IMR-90 (cell line): ENCODE measurements around the gene CAMK2D. TPM values are rescaled to one million over a fixed set of nuclear protein-coding genes. Genes with fewer than 3 reads are reported as not detected.

Experiments
- ATAC-seq: fragments of 200-7000 bp; cut with Tn5 transposase; 2 replicates; pipeline ENCODE4 v1.9.1; 2020; ENCODE audit warnings: low read depth, mild to moderate bottlenecking, moderate library complexity
- BruUV-seq: library from RNA; stranded (reverse); fragments of 400-500 nt; replicated peaks from 2 replicates; lab custom pipeline; 2021; lab: Mats Ljungman, UMichigan
- CTCF ChIA-PET: fragments of 300-600 bp; formaldehyde crosslinking; extraction: SDS; loops from one replicate; lab custom pipeline; 2021; ENCODE audit warnings: antibody characterized with exemption; lab: Yijun Ruan, JAX
- POLR2A ChIA-PET: fragments of 300-600 bp; sonication (Branson Sonifier 250); formaldehyde crosslinking; loops from one replicate; lab custom pipeline; 2022; ENCODE audit warnings: antibody characterized with exemption; ENCODE audit not compliant: unreplicated experiment; lab: Charles Lee
- DNase-seq: peaks from one replicate; pipeline ENCODE4 v3.0.0; 2013
- H2AFZ ChIP-seq: replicated peaks from 2 replicates; pipeline ENCODE3; 2013; ENCODE audit warnings: low read length, mild to moderate bottlenecking; ENCODE audit not compliant: poor library complexity
- H2AK5ac ChIP-seq: 2 replicates; pipeline ENCODE4 v1.6.1; 2013; ENCODE audit warnings: low read depth, low read length, inconsistent platforms
- H2AK9ac ChIP-seq: replicated peaks from 2 replicates; pipeline ENCODE3; 2013; ENCODE audit warnings: mild to moderate bottlenecking, low read depth, low read length, moderate library complexity; ENCODE audit not compliant: poor library complexity
- H2BK120ac ChIP-seq: 2 replicates; pipeline ENCODE4 v1.6.1; 2013; ENCODE audit warnings: low read depth, low read length, inconsistent platforms
- H2BK15ac ChIP-seq: 3 replicates; pipeline ENCODE4 v1.6.1; 2013; ENCODE audit warnings: low read depth, low read length, inconsistent platforms
- H2BK20ac ChIP-seq: 2 replicates; pipeline ENCODE4 v1.6.1; 2013; ENCODE audit warnings: low read depth, mild to moderate bottlenecking, inconsistent platforms, low read length, moderate library complexity
- H2BK5ac ChIP-seq: 2 replicates; pipeline ENCODE4 v1.6.1; 2013; ENCODE audit warnings: mild to moderate bottlenecking, low read depth, low read length, inconsistent platforms; ENCODE audit not compliant: poor library complexity, severe bottlenecking
- H3K14ac ChIP-seq: replicated peaks from 2 replicates; pipeline ENCODE4 v1.6.1; 2013; ENCODE audit warnings: low read depth, low read length, inconsistent platforms
- H3K18ac ChIP-seq: 2 replicates; pipeline ENCODE4 v1.6.1; 2013; ENCODE audit warnings: low read depth, low read length, control low read depth
- H3K23ac ChIP-seq: 2 replicates; pipeline ENCODE4 v1.6.1; 2013; ENCODE audit warnings: low read depth, low read length, inconsistent platforms
- H3K27ac ChIP-seq: 2 replicates; pipeline ENCODE4 v1.5.1; 2013; ENCODE audit warnings: mild to moderate bottlenecking, control low read depth, low read length; ENCODE audit not compliant: insufficient read depth
- H3K27me3 ChIP-seq: 2 replicates; pipeline ENCODE4 v1.6.1; 2013; ENCODE audit warnings: low read length; ENCODE audit not compliant: control insufficient read depth, insufficient read depth
- H3K36me3 ChIP-seq: 2 replicates; pipeline ENCODE4 v1.6.1; 2013; ENCODE audit warnings: low read length, mixed read lengths; ENCODE audit not compliant: control insufficient read depth, insufficient read depth
- H3K4ac ChIP-seq: 2 replicates; pipeline ENCODE4 v1.6.1; 2013; ENCODE audit warnings: low read depth, low read length, inconsistent platforms
- H3K4me1 ChIP-seq: 2 replicates; pipeline ENCODE4 v1.6.1; 2013; ENCODE audit warnings: low read length, mixed read lengths; ENCODE audit not compliant: control insufficient read depth, insufficient read depth
- H3K4me2 ChIP-seq: 2 replicates; pipeline ENCODE4 v1.6.1; 2013; ENCODE audit warnings: low read depth, mild to moderate bottlenecking, control low read depth, low read length, moderate library complexity
- H3K4me3 ChIP-seq: 2 replicates; pipeline ENCODE4 v1.5.1; 2013; ENCODE audit warnings: low read depth, mild to moderate bottlenecking, control low read depth, low read length, moderate library complexity; ENCODE audit not compliant: insufficient read depth
- H3K56ac ChIP-seq: 2 replicates; pipeline ENCODE4 v1.6.1; 2013; ENCODE audit warnings: low read length, inconsistent platforms; ENCODE audit not compliant: insufficient read depth; ENCODE audit errors: extremely low read depth
- H3K79me1 ChIP-seq, 2 experiments: 2 replicates each; pipeline ENCODE4 v1.6.1; 2013; ENCODE audit warnings: low read length in 2 of 2, inconsistent platforms in 1 of 2, low read depth in 1 of 2
- H3K9ac ChIP-seq: 2 replicates; pipeline ENCODE4 v1.6.1; 2013; ENCODE audit warnings: low read depth, low read length, control low read depth
- H3K9me1 ChIP-seq: 2 replicates; pipeline ENCODE4 v1.6.1; 2013; ENCODE audit warnings: low read length, inconsistent platforms; ENCODE audit not compliant: insufficient read depth
- H3K9me3 ChIP-seq: 2 replicates; pipeline ENCODE4 v1.6.1; 2013; ENCODE audit warnings: low read length; ENCODE audit not compliant: control insufficient read depth, insufficient read depth
- H4K20me1 ChIP-seq: 2 replicates; pipeline ENCODE4 v1.6.1; 2013; ENCODE audit warnings: low read length, inconsistent platforms; ENCODE audit not compliant: insufficient read depth
- H4K5ac ChIP-seq: 2 replicates; pipeline ENCODE4 v1.6.1; 2013; ENCODE audit warnings: mild to moderate bottlenecking, low read depth, low read length, control low read depth
- H4K8ac ChIP-seq, 2 experiments: 2 replicates each; pipeline ENCODE4 v1.6.1; 2013; ENCODE audit warnings: low read depth in 2 of 2, low read length in 2 of 2, control low read depth in 1 of 2, inconsistent platforms in 1 of 2
- H4K91ac ChIP-seq: 2 replicates; pipeline ENCODE4 v1.6.1; 2013; ENCODE audit warnings: low read depth, low read length, inconsistent platforms; ENCODE audit not compliant: insufficient read depth
- BHLHE40 ChIP-seq: fragments of 150-350 bp; IDR thresholded peaks from 2 replicates; pipeline ENCODE4 v1.6.1; 2016; ENCODE audit warnings: mild to moderate bottlenecking, low read depth, low read length
- CEBPB ChIP-seq: IDR thresholded peaks from 2 replicates; pipeline ENCODE4 v1.6.1; 2012; ENCODE audit warnings: low read depth, low read length, improper control_type of control experiment
- CHD1 ChIP-seq: IDR thresholded peaks from 2 replicates; pipeline ENCODE4 v1.6.1; 2012; ENCODE audit warnings: low read depth, low read length, improper control_type of control experiment
- CTCF ChIP-seq: conservative IDR thresholded peaks from 2 replicates; pipeline ENCODE4 v1.5.1; 2012; ENCODE audit warnings: mild to moderate bottlenecking, low read depth, low read length, improper control_type of control experiment
- ELK1 ChIP-seq: fragments of 150-350 bp; IDR thresholded peaks from 2 replicates; pipeline ENCODE4 v1.6.1; 2016; ENCODE audit warnings: low read depth, mild to moderate bottlenecking, low read length, moderate library complexity, borderline replicate concordance
- FOS ChIP-seq: fragments of 150-350 bp; IDR thresholded peaks from 2 replicates; pipeline ENCODE4 v1.6.1; 2016; ENCODE audit warnings: low read depth, low read length
- MAFK ChIP-seq: IDR thresholded peaks from 2 replicates; pipeline ENCODE4 v1.6.1; 2012; ENCODE audit warnings: low read depth, low read length, improper control_type of control experiment
- MAZ ChIP-seq: IDR thresholded peaks from 2 replicates; pipeline ENCODE4 v1.6.1; 2012; ENCODE audit warnings: low read depth, mild to moderate bottlenecking, low read length, improper control_type of control experiment, moderate library complexity, borderline replicate concordance
- MXI1 ChIP-seq: IDR thresholded peaks from 2 replicates; pipeline ENCODE4 v1.6.1; 2012; ENCODE audit warnings: low read depth, mild to moderate bottlenecking, low read length, moderate library complexity, borderline replicate concordance
- NFE2L2 ChIP-seq: fragments of 150-350 bp; IDR thresholded peaks from 2 replicates; pipeline ENCODE4 v1.6.1; 2016; ENCODE audit warnings: low read depth, mild to moderate bottlenecking, low read length
- POLR2A ChIP-seq: IDR thresholded peaks from 2 replicates; pipeline ENCODE4 v1.6.1; 2012; ENCODE audit warnings: mild to moderate bottlenecking, low read depth, low read length
- RAD21 ChIP-seq: IDR thresholded peaks from 2 replicates; pipeline ENCODE4 v1.6.1; 2012; ENCODE audit warnings: low read length, improper control_type of control experiment
- RCOR1 ChIP-seq: IDR thresholded peaks from 2 replicates; pipeline ENCODE4 v1.6.1; 2012; ENCODE audit warnings: mild to moderate bottlenecking, low read length, improper control_type of control experiment; ENCODE audit not compliant: insufficient replicate concordance
- RFX5 ChIP-seq: IDR thresholded peaks from 2 replicates; pipeline ENCODE4 v1.8.0; 2012; ENCODE audit warnings: low read depth, mild to moderate bottlenecking, low read length, moderate library complexity
- SMC3 ChIP-seq: fragments of 150-350 bp; IDR thresholded peaks from 2 replicates; pipeline ENCODE4 v1.6.1; 2016; ENCODE audit warnings: low read depth, mild to moderate bottlenecking, antibody characterized with exemption, low read length, moderate library complexity
- USF2 ChIP-seq: fragments of 150-350 bp; IDR thresholded peaks from 2 replicates; pipeline ENCODE4 v1.6.1; 2017; ENCODE audit warnings: mild to moderate bottlenecking, antibody characterized with exemption, low read length, low read depth
- WGBS, 2 experiments: methylation state at CpG; one replicate each; pipeline versions ENCODE4 v1.1.5 to v1.1.7; 2013; ENCODE audit warnings: missing lambda C conversion rate in 2 of 2; ENCODE audit not compliant: insufficient read length in 1 of 2; ENCODE audit errors: extremely low coverage in 2 of 2; 5-methylcytosine and 5-hydroxymethylcytosine counted together
- dilution Hi-C: fragments of 300-500 bp; cut with HindIII; formaldehyde crosslinking; loops from one replicate; pipeline ENCODE4 v1.14.3; 2018; ENCODE audit warnings: low sequenced_read_pairs; ENCODE audit not compliant: unreplicated experiment
- in situ Hi-C: fragments of 300-500 bp; cut with MboI; formaldehyde crosslinking; loops from 3 replicates; pipeline ENCODE4 v1.14.3; 2019; ENCODE audit warnings: low sequenced_read_pairs, inconsistent platforms, mixed read lengths
- intact Hi-C: fragments of 100-400 bp; cut with micrococcal nuclease; formaldehyde crosslinking; loops from 2 replicates; pipeline ENCODE4 v1.10.0; 2022
- polyA plus RNA-seq, 3 experiments: library from polyadenylated mRNA; depleted of rRNA; stranded (reverse); fragments of >200 nt; gene quantifications; 2 replicates each; pipeline ENCODE4 v1.2.3, GENCODE V29; 2012; ENCODE audit warnings: low replicate concordance in 1 of 3
- total RNA-seq: library from RNA; depleted of rRNA; stranded (reverse); fragments of >200 nt; gene quantifications from 2 replicates; pipeline ENCODE4 v1.2.3, GENCODE V29; 2012

CAMK2D gene
- total and polyA plus RNA-seq, 2 of the 4 experiments (the other 2 are of a cell fraction), result 44.6 to 156 TPM

DNA sequence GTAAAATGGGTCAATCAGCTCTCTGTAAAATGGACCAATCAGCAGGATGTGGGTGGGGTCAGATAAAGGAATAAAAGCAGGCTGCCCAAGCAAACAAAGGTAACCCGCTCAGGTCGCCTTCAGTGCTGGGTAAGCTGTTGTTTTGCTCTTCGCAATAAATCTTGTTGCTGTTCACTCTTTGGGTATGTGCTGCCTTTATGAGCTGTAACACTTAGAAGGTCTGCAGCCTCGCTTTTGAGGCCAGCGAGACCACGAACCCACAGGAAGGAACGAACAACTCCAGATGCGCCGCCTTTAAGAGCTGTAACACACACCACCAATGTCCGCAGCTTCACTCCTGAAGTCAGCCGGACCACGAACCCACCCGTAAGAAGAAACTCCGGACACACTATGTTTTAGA, 11.5 kb upstream of the CAMK2D start:
- no TSS peak for BruUV-seq
- Histone ChIP-seq H3K18ac (no peak overlapping the region), H3K4me2 (no peak overlapping the region), H4K5ac (no peak overlapping the region), H2AFZ (no peak overlapping the region), H3K27me3 (no peaks in the 10 kb centered on the region), H3K9me3 (no peaks in the 10 kb centered on the region), H3K4ac (no peak overlapping the region), H2AK5ac (no peak overlapping the region), H3K4me3 (no peak overlapping the region), H2BK120ac (no peak overlapping the region), H4K91ac (no peak overlapping the region), H3K79me1 (no peaks in the 10 kb centered on the region), H2BK5ac (no peak overlapping the region), H3K27ac (no peak overlapping the region), H3K56ac (no peak overlapping the region), H2BK20ac (no peak overlapping the region), H3K9ac (no peak overlapping the region), H3K9me1 (no peaks in the 10 kb centered on the region), H2BK15ac (no peak overlapping the region), H4K8ac (no peak overlapping the region), H3K4me1 (no peaks in the 10 kb centered on the region), H3K36me3 (no peaks in the 10 kb centered on the region), H2AK9ac (no peak overlapping the region), H3K23ac (no peak overlapping the region), H4K20me1 (no peaks in the 10 kb centered on the region), H3K14ac (no peak overlapping the region)
- intact Hi-C loops, result no loop called here
- TF ChIP-seq BHLHE40, result no peak
- TF ChIP-seq POLR2A, result no peak
- TF ChIP-seq MAZ, result no peak
- TF ChIP-seq NFE2L2, result no peak
- TF ChIP-seq RFX5, result no peak
- TF ChIP-seq SMC3, result no peak
- TF ChIP-seq RCOR1, result no peak
- no peak for TF ChIP-seq CEBPB
- TF ChIP-seq ELK1, result no peak
- TF ChIP-seq RAD21, result no peak
- TF ChIP-seq USF2, result no peak
- TF ChIP-seq MXI1, result no peak
- TF ChIP-seq CTCF, result no peak
- no peak for TF ChIP-seq CHD1
- no peak for TF ChIP-seq MAFK
- no peak for TF ChIP-seq FOS
- ChIA-PET POLR2A (no interaction called here), CTCF (no interaction called here)
- no peak for DNase-seq
- in situ Hi-C loops, result loop anchor here (10.0 kb wide), 1 partner anchor 368 kb away; no protein-coding TSS in a partner anchor
- 98% methylated on average over 8 of the region's 14 CpGs; no CpG with 5 or more reads in 1 of the 2 experiments for WGBS, 2 experiments
- ATAC-seq, result no peak
- dilution Hi-C loops, result no loop called here
